HEK293 (cell line): ENCODE results near the gene ANXA10.
A peak's percentile ranks its signal among the peaks of the same experiment; 100 is the strongest.

Experiments
- CTCF ChIA-PET: fragments of 350-600 bp; formaldehyde crosslinking; extraction: SDS; loops from one replicate; lab custom pipeline; 2021; ENCODE audit warnings: antibody characterized with exemption; lab: Yijun Ruan, JAX
- POLR2A ChIA-PET: fragments of 300-600 bp; formaldehyde crosslinking; extraction: SDS; loops from one replicate; lab custom pipeline; 2020; ENCODE audit warnings: antibody characterized with exemption, inconsistent platforms; lab: Yijun Ruan, JAX
- H3K27ac ChIP-seq: fragments of 200-500 bp; sonication (Bioruptor generic); 2 replicates; pipeline ENCODE4 v1.5.1; 2014; ENCODE audit warnings: low read depth, low read length, control low read depth, inconsistent platforms; ENCODE audit errors: extremely low read depth
- H3K36me3 ChIP-seq, 2 experiments: fragments of 200-500 bp in 1 of 2; sonication (Bioruptor generic) in 1 of 2; 1 replicate in 1 of 2; 2 replicates in 1 of 2; pipeline ENCODE4 v1.5.1; 2014 to 2017; ENCODE audit warnings: inconsistent platforms in 2 of 2, low read length in 2 of 2; ENCODE audit not compliant: control insufficient read depth in 2 of 2, insufficient read depth in 1 of 2
- H3K4me1 ChIP-seq: fragments of 200-500 bp; sonication (Bioruptor generic); 2 replicates; pipeline ENCODE4 v1.5.1; 2014; ENCODE audit warnings: mild to moderate bottlenecking, low read length, inconsistent platforms; ENCODE audit not compliant: control insufficient read depth, insufficient read depth
- H3K4me3 ChIP-seq: 2 replicates; pipeline ENCODE4 v1.5.1; 2011; ENCODE audit warnings: low read depth, mild to moderate bottlenecking, control low read depth, low read length, moderate library complexity
- H3K9me3 ChIP-seq: fragments of 200-500 bp; sonication (Bioruptor generic); 2 replicates; pipeline ENCODE4 v1.5.1; 2014; ENCODE audit warnings: low read depth, low read length, inconsistent platforms; ENCODE audit not compliant: control insufficient read depth, insufficient read depth
- FEZF1 ChIP-seq: fragments of 450-650 bp; formaldehyde crosslinking; IDR thresholded peaks from 2 replicates; pipeline ENCODE4 v1.5.1; 2016; ENCODE audit warnings: missing biosample characterization, missing genetic modification characterization
- HOXA7 ChIP-seq: sonication (generic); formaldehyde crosslinking; IDR thresholded peaks from 2 replicates; pipeline ENCODE4 v1.8.1; 2022; ENCODE audit warnings: missing genetic modification reagents, borderline replicate concordance
- OVOL3 ChIP-seq: fragments of 450-650 bp; formaldehyde crosslinking; IDR thresholded peaks from 2 replicates; pipeline ENCODE4 v1.5.1; 2016; ENCODE audit warnings: missing biosample characterization, missing genetic modification characterization
- REPIN1 ChIP-seq: fragments of 450-650 bp; formaldehyde crosslinking; IDR thresholded peaks from 2 replicates; pipeline ENCODE4 v1.5.1; 2017; ENCODE audit warnings: missing biosample characterization, missing genetic modification characterization, low read depth
- SALL2 ChIP-seq: fragments of 450-650 bp; formaldehyde crosslinking; IDR thresholded peaks from 2 replicates; pipeline ENCODE4 v1.5.0; 2017; ENCODE audit warnings: missing biosample characterization, mild to moderate bottlenecking, missing genetic modification characterization, borderline replicate concordance
- SP2 ChIP-seq: fragments of 450-650 bp; formaldehyde crosslinking; IDR thresholded peaks from 2 replicates; pipeline ENCODE4 v1.5.1; 2016; ENCODE audit warnings: missing biosample characterization, missing genetic modification characterization
- YY1 ChIP-seq: fragments of 450-650 bp; formaldehyde crosslinking; IDR thresholded peaks from 2 replicates; pipeline ENCODE4 v1.5.1; 2018; ENCODE audit warnings: missing biosample characterization, missing genetic modification characterization
- ZBTB20 ChIP-seq: fragments of 450-650 bp; formaldehyde crosslinking; IDR thresholded peaks from 2 replicates; pipeline ENCODE4 v1.5.1; 2016; ENCODE audit warnings: missing biosample characterization, missing genetic modification characterization
- ZBTB49 ChIP-seq: fragments of 450-650 bp; formaldehyde crosslinking; IDR thresholded peaks from 2 replicates; pipeline ENCODE4 v1.5.1; 2016; ENCODE audit warnings: missing biosample characterization, missing genetic modification characterization, low read depth
- ZNF140 ChIP-seq: fragments of 450-650 bp; formaldehyde crosslinking; IDR thresholded peaks from 2 replicates; pipeline ENCODE4 v1.5.1; 2016; ENCODE audit warnings: missing biosample characterization, missing genetic modification characterization
- ZNF169 ChIP-seq: fragments of 450-650 bp; formaldehyde crosslinking; IDR thresholded peaks from 2 replicates; pipeline ENCODE4 v1.5.1; 2016; ENCODE audit warnings: missing biosample characterization, missing genetic modification characterization
- ZNF248 ChIP-seq: fragments of 450-650 bp; formaldehyde crosslinking; IDR thresholded peaks from 2 replicates; pipeline ENCODE4 v1.5.1; 2017; ENCODE audit warnings: missing biosample characterization, missing genetic modification characterization
- ZNF404 ChIP-seq: fragments of 450-650 bp; formaldehyde crosslinking; IDR thresholded peaks from 2 replicates; pipeline ENCODE4 v1.5.1; 2017; ENCODE audit warnings: missing biosample characterization, missing genetic modification characterization
- ZNF433 ChIP-seq: fragments of 450-650 bp; formaldehyde crosslinking; IDR thresholded peaks from 2 replicates; pipeline ENCODE4 v1.5.1; 2016; ENCODE audit warnings: missing biosample characterization, missing genetic modification characterization, low read depth
- ZNF488 ChIP-seq: fragments of 450-650 bp; formaldehyde crosslinking; IDR thresholded peaks from 2 replicates; pipeline ENCODE4 v1.5.1; 2016; ENCODE audit warnings: missing biosample characterization, missing genetic modification characterization
- ZNF654 ChIP-seq: fragments of 450-650 bp; formaldehyde crosslinking; IDR thresholded peaks from 2 replicates; pipeline ENCODE4 v1.5.1; 2016; ENCODE audit warnings: low read depth, missing biosample characterization, missing genetic modification characterization
- ZNF670 ChIP-seq: fragments of 450-650 bp; formaldehyde crosslinking; IDR thresholded peaks from 2 replicates; pipeline ENCODE4 v1.5.1; 2016; ENCODE audit warnings: missing biosample characterization, missing genetic modification characterization, low read depth
- ZNF830 ChIP-seq: fragments of 450-650 bp; IDR thresholded peaks from 2 replicates; pipeline ENCODE4 v1.5.0; 2018; ENCODE audit warnings: missing biosample characterization, missing genetic modification characterization, low read depth, mild to moderate bottlenecking, moderate library complexity
- TF ChIP-seq, protein P1 (sequence below): fragments of 450-650 bp; formaldehyde crosslinking; conservative IDR thresholded peaks from 2 replicates; pipeline ENCODE4 v1.5.1; 2016; ENCODE audit warnings: low read depth, missing biosample characterization, missing genetic modification characterization
- TF ChIP-seq, protein P2 (sequence below): fragments of 450-650 bp; formaldehyde crosslinking; optimal IDR thresholded peaks from 2 replicates; pipeline ENCODE3; 2016; ENCODE audit warnings: missing biosample characterization, mild to moderate bottlenecking, missing genetic modification characterization

Gene ANXA10

GRCh38 chr4:168076989-168077725 lies 15.2 kb upstream of the ANXA10 start:
- POLR2A ChIA-PET: no interaction called here
- CTCF ChIA-PET: no interaction called here
- no peak overlapping the region for H3K27ac ChIP-seq

DNA sequence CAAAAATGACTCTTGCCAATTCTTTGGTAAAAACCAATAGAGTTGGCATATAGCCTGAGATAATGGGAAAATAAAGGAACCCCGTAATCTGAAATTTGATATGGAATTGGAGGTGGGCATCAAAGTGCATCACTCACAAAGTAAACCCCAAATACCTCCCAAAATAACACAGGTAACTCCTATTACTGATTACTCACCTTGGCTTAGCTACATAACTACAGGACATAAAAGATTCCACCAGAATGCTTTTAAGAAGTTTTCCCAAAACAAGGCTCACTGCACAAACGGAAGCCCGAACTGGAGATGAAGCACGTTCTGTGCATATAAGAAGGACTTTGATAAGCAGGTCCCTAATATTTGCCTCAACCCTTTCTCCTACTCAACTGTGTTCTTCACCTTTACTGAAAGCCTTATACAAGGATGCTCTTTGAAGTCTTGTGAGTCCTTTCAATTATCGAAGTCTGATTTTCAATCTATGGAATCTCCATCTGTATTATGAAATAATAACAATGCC lies 14.6 kb upstream of the ANXA10 start:
- ChIA-PET CTCF (no interaction called here), POLR2A (no interaction called here)
- Histone ChIP-seq H3K9me3 (no peaks in the 10 kb centered on the region), H3K27ac (no peak overlapping the region), H3K36me3 (no peaks in the 10 kb centered on the region), H3K4me1 (no peaks in the 10 kb centered on the region), H3K4me3 (no peak overlapping the region)
- TF ChIP-seq ZNF488 (tag by site-specific recombination): no peak
- no peak for TF ChIP-seq ZBTB20 (tag by site-specific recombination)
- no peak for TF ChIP-seq ZNF830
- no peak for TF ChIP-seq ZNF248 (tag by site-specific recombination)
- TF ChIP-seq OVOL3 (tag by site-specific recombination): no peak
- TF ChIP-seq, protein P1, sequence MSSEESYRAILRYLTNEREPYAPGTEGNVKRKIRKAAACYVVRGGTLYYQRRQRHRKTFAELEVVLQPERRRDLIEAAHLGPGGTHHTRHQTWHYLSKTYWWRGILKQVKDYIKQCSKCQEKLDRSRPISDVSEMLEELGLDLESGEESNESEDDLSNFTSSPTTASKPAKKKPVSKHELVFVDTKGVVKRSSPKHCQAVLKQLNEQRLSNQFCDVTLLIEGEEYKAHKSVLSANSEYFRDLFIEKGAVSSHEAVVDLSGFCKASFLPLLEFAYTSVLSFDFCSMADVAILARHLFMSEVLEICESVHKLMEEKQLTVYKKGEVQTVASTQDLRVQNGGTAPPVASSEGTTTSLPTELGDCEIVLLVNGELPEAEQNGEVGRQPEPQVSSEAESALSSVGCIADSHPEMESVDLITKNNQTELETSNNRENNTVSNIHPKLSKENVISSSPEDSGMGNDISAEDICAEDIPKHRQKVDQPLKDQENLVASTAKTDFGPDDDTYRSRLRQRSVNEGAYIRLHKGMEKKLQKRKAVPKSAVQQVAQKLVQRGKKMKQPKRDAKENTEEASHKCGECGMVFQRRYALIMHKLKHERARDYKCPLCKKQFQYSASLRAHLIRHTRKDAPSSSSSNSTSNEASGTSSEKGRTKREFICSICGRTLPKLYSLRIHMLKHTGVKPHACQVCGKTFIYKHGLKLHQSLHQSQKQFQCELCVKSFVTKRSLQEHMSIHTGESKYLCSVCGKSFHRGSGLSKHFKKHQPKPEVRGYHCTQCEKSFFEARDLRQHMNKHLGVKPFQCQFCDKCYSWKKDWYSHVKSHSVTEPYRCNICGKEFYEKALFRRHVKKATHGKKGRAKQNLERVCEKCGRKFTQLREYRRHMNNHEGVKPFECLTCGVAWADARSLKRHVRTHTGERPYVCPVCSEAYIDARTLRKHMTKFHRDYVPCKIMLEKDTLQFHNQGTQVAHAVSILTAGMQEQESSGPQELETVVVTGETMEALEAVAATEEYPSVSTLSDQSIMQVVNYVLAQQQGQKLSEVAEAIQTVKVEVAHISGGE (tag by site-specific recombination): no peak
- TF ChIP-seq REPIN1: no peak
- TF ChIP-seq ZNF140: no peak
- TF ChIP-seq ZNF404: no peak
- no peak for TF ChIP-seq SP2 (tag by site-specific recombination)
- TF ChIP-seq ZNF433 (tag by site-specific recombination): no peak
- TF ChIP-seq SALL2 (tag by site-specific recombination): no peak
- no peak for TF ChIP-seq FEZF1 (tag by site-specific recombination)
- no peak for TF ChIP-seq ZBTB49
- no peak for TF ChIP-seq ZNF670 (tag by site-specific recombination)
- TF ChIP-seq YY1 (tag by site-specific recombination): no peak
- TF ChIP-seq HOXA7 (CRISPR knock-in tag): no peak
- no peak for TF ChIP-seq ZNF169

More at GRCh38 chr4:168076989-168077725, 15.2 kb upstream of the ANXA10 start:
- Histone ChIP-seq H3K36me3 (no peaks in the 10 kb centered on the region), H3K4me1 (no peaks in the 10 kb centered on the region), H3K9me3 (no peaks in the 10 kb centered on the region), H3K4me3 (no peak overlapping the region)
- peak; percentile 75 for TF ChIP-seq ZNF654 (tag by site-specific recombination)
- TF ChIP-seq, protein P2, sequence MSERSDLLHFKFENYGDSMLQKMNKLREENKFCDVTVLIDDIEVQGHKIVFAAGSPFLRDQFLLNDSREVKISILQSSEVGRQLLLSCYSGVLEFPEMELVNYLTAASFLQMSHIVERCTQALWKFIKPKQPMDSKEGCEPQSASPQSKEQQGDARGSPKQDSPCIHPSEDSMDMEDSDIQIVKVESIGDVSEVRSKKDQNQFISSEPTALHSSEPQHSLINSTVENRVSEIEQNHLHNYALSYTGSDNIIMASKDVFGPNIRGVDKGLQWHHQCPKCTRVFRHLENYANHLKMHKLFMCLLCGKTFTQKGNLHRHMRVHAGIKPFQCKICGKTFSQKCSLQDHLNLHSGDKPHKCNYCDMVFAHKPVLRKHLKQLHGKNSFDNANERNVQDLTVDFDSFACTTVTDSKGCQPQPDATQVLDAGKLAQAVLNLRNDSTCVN: no peak
